HG02852 (cell line): ENCODE measurements around the gene SYNGR3.
A peak's percentile ranks its signal among the peaks of the same experiment; 100 is the strongest.
"Not testable (repeated sequence)": the region's sequence is repeated elsewhere in the genome, so short reads cannot be mapped to it uniquely, and the experiment has no call there.

ENCODE experiments used
- ATAC-seq: cut with Tn5 transposase; IDR thresholded peaks from one replicate; pipeline ENCODE4 v1.9.1; 2021; ENCODE audit warnings: mild to moderate bottlenecking, moderate library complexity; ENCODE audit not compliant: unreplicated experiment

Gene SYNGR3

GRCh38 chr16:1959269-1960039, 30.3 kb upstream of the SYNGR3 start, which contains the start of gene NDUFB10:
Gene NDUFB10 (plus strand): TSS chr16:1959538. CDS start chr16:1959625, 87 bp downstream.
- peak; percentile 68 for ATAC-seq

GRCh38 chr16:1960665-1961630, 28.8 kb upstream of the SYNGR3 start:
- ATAC-seq = no peak

- no peak for ATAC-seq
These were observed 28.1 kb upstream of the SYNGR3 start for GRCh38 chr16:1961651-1962067.

- not testable (repeated sequence) for ATAC-seq
These were observed 27.3 kb upstream of the SYNGR3 start for GRCh38 chr16:1962161-1963153.

- ATAC-seq = peak; percentile 5
These were observed 25.8 kb upstream of the SYNGR3 start for GRCh38 chr16:1963806-1964505.

- ATAC-seq = peak; percentile 79
These were observed 25.0 kb upstream of the SYNGR3 start, which contains the start of gene RPS2 for GRCh38 chr16:1964506-1965395. Gene RPS2 (minus strand): TSS chr16:1964826. CDS start chr16:1964625, 201 bp downstream.

GRCh38 chr16:1965396-1966001, 24.3 kb upstream of the SYNGR3 start:
- ATAC-seq = no peak

- ATAC-seq = no peak
These were observed 23.3 kb upstream of the SYNGR3 start, which contains the start of gene RNF151 for GRCh38 chr16:1966460-1966859. Gene RNF151 (plus strand): TSS chr16:1966856. CDS start chr16:1966882, 26 bp downstream.

GRCh38 chr16:1968146-1968953, 21.4 kb upstream of the SYNGR3 start:
- ATAC-seq = no peak

- peak; percentile 77 for ATAC-seq
These were observed 17.8 kb upstream of the SYNGR3 start, which contains the start of gene TBL3 for GRCh38 chr16:1971796-1972489. Gene TBL3 (plus strand): TSS chr16:1972053. CDS start chr16:1972165, 112 bp downstream.

GRCh38 chr16:1972490-1972877, 17.3 kb upstream of the SYNGR3 start:
- ATAC-seq = no peak

GRCh38 chr16:1973461-1974156, 16.2 kb upstream of the SYNGR3 start:
- no peak for ATAC-seq

GRCh38 chr16:1974157-1975070, 15.4 kb upstream of the SYNGR3 start:
- no peak for ATAC-seq

- no peak for ATAC-seq
These were observed 14.1 kb upstream of the SYNGR3 start for GRCh38 chr16:1975432-1976215.
